Stimulated activated naive CD8-positive, alpha-beta T cell treated with anti-CD3 and anti-CD28 coated beads, Interleukin-15, Interleukin-2, amounts not matched to agents 100 ng/mL and 50 ng/mL, for 24 hours (primary cell): ENCODE results near the gene ODAD4.
A peak's percentile ranks its signal among the peaks of the same experiment; 100 is the strongest.

Experiments used
- H3K27ac Mint-ChIP-seq: one replicate; pipeline ENCODE4 v1.8.0; 2021; ENCODE audit warnings: mild to moderate bottlenecking, mixed read lengths
- H3K27me3 Mint-ChIP-seq: one replicate; pipeline ENCODE4 v1.8.0; 2021; ENCODE audit warnings: mixed read lengths
- H3K36me3 Mint-ChIP-seq: one replicate; pipeline ENCODE4 v1.8.0; 2021; ENCODE audit warnings: low read depth, mixed read lengths
- H3K4me1 Mint-ChIP-seq: one replicate; pipeline ENCODE4 v1.8.0; 2021; ENCODE audit warnings: low read depth, mixed read lengths
- H3K4me3 Mint-ChIP-seq: one replicate; pipeline ENCODE4 v1.8.0; 2021; ENCODE audit warnings: mild to moderate bottlenecking, mixed read lengths
- H3K9me3 Mint-ChIP-seq: one replicate; pipeline ENCODE4 v1.8.0; 2021; ENCODE audit warnings: mixed read lengths

Gene ODAD4

DNA sequence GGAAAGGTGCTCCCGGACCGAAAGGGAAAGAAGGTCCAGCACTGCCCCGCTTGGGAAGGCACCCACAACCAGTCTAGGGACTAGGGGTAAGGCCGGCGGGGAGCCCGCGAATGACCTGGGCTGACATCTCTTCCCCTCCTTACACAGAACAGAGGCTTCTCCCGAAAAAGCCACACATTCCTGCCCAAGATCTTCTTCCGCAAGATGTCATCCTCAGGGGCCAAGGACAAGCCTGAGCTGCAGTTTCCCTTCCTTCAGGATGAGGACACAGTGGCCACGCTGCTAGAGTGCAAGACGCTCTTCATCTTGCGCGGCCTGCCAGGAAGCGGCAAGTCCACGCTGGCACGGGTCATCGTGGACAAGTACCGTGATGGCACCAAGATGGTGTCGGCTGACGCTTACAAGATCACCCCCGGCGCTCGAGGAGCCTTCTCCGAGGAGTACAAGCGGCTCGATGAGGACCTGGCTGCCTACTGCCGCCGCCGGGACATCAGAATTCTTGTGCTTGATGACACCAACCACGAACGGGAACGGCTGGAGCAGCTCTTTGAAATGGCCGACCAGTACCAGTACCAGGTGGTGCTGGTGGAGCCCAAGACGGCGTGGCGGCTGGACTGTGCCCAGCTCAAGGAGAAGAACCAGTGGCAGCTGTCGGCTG is 37.6 kb downstream of the ODAD4 start:
- Mint-ChIP-seq H3K27ac (peak overlapping the region; percentile 85), H3K4me3 (peak overlapping the region; percentile 86), H3K36me3 (peaks cover 21% of the 10 kb centered on the region), H3K27me3 (no peaks in the 10 kb centered on the region), H3K4me1 (peaks cover 45% of the 10 kb centered on the region), H3K9me3 (no peaks in the 10 kb centered on the region)

DNA sequence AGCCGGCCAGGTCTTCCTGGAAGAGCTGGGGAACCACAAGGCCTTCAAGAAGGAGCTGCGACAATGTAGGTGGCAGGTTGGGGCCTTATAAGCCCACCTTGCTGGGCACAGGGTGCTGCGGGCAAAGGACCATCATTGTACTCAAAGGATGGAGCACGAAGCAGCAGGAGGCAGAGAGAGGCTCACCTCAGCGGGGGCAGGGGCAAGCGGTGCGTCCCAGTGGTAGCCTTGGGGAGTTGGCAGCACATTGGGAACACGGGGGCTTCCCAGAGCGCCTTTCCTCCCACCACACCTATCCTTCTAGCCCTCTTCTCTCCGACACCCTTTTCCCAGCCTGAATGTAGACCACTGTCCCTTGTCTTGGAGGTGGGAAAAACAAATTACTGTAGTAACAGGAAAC is 38.3 kb downstream of the ODAD4 start:
- no peaks in the 10 kb centered on the region for H3K9me3 Mint-ChIP-seq
- peaks cover 45% of the 10 kb centered on the region for H3K4me1 Mint-ChIP-seq
- H3K4me3 Mint-ChIP-seq = no peak overlapping the region
- peak overlapping the region; percentile 40 for H3K27ac Mint-ChIP-seq
- peaks cover 28% of the 10 kb centered on the region for H3K36me3 Mint-ChIP-seq
- no peaks in the 10 kb centered on the region for H3K27me3 Mint-ChIP-seq

DNA sequence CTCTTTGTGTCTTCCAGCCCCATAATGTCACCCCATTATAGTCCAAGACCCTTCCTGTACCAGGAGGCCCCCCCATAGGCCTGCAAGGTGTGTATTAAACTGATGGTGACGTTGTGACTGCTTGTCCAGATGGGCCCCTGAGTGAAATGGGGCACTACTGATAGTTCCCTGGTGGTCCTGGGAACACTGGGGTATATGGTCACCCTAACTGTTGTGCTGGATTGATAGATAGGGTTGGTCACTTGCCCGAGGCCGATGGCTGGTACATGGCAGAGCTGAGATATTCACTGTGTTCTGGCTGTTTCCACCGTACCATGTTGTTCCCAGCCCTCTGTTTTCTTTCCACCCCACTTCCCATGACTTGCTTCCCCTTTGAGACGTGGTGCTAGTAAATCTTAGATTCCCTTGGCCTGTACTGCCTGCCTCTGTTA is 40.5 kb downstream of the ODAD4 start:
- no peaks in the 10 kb centered on the region for H3K27me3 Mint-ChIP-seq
- peaks cover 36% of the 10 kb centered on the region for H3K36me3 Mint-ChIP-seq
- H3K4me3 Mint-ChIP-seq = no peak overlapping the region
- H3K9me3 Mint-ChIP-seq = no peaks in the 10 kb centered on the region
- peak overlapping the region; percentile 42 for H3K27ac Mint-ChIP-seq
- H3K4me1 Mint-ChIP-seq = peaks cover 33% of the 10 kb centered on the region

DNA sequence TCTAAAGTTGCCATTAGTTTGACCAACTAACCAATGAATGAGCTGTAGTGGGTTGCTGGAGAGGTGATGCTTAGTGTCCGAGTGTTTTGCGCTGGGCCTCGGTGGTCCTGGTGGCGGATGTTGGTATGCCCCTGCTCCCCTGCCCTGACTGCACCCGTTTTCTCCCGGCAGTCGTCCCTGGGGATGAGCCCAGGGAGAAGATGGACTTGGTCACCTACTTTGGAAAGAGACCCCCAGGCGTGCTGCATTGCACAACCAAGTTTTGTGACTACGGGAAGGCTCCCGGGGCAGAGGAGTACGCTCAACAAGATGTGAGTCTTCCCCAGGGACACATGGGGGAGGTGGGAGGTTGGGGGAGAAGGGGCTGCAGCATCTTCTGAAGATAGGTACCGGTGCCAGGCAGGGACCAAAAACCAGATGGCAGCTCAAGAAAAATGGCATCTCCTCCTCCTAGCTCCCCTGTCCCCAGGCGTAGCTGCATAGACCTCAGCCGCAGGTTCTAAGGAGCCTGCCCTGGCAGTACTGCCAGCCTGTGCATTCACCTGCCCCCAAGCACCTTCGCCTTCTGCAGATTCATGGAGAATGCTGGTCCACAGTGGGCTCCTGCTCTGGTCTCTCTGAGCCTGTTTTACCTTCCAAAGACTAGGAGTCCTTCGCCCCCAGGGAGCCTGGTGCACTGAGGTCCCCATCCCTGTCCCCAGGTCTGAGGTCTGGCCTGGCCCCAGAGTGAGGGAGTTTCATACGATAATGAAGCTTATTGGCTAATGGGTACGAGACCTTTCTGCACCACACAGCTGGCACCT is 41.5 kb downstream of the ODAD4 start:
- Mint-ChIP-seq H3K27me3 (no peaks in the 10 kb centered on the region), H3K9me3 (no peaks in the 10 kb centered on the region), H3K4me3 (no peak overlapping the region), H3K27ac (no peak overlapping the region), H3K36me3 (peaks cover 45% of the 10 kb centered on the region), H3K4me1 (peaks cover 29% of the 10 kb centered on the region)

DNA sequence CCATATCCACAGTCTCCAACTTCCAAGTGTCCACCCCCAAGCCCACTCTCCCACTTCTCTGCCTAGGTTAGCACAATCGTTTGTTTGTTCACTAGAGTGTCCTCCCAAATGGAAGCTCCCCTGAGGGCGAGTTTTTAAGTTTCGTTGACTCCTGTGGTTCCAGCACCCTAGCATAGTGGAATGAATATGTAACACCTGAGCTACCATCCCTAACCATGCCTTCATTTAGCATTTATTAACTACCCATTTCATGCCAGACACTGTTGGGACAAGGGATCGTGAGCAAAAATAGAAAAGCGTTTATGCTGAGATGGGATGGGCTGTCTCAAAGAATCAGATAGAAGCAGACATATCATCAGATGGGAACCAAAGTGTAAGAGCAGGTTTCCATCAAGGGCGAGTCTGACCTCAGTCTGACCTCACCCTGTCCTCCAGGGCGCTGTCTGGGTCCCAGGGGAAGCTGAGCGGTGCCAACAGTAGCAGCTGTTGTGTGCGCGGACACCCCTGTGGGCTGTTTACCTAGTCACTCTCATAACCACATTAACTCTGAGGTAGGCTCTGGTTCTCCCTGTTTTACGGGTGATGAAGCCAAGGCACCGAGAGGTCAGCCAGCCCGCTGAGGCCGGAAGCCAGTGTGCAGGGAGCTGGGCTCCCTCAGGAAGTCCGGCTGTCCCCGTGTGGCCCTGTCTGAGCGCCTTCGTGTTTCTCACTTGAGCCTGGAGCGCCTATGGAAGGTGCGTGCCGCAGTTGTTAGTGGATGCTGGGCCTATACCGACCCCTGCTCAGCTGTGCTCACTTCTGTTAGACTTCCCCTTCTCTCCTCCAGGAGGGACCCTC is 42.4 kb downstream of the ODAD4 start:
- Mint-ChIP-seq H3K27ac (no peak overlapping the region), H3K4me1 (peaks cover 27% of the 10 kb centered on the region), H3K36me3 (peaks cover 50% of the 10 kb centered on the region), H3K4me3 (no peak overlapping the region), H3K27me3 (no peaks in the 10 kb centered on the region), H3K9me3 (no peaks in the 10 kb centered on the region)

DNA sequence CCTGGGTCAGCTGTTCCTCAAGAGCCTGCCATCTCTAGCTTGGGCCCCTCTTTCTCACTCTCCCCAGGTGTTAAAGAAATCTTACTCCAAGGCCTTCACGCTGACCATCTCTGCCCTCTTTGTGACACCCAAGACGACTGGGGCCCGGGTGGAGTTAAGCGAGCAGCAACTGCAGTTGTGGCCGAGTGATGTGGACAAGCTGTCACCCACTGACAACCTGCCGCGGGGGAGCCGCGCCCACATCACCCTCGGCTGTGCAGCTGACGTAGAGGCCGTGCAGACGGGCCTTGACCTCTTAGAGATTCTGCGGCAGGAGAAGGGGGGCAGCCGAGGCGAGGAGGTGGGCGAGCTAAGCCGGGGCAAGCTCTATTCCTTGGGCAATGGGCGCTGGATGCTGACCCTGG is 43.0 kb downstream of the ODAD4 start:
- peaks cover 54% of the 10 kb centered on the region for H3K36me3 Mint-ChIP-seq
- no peaks in the 10 kb centered on the region for H3K9me3 Mint-ChIP-seq
- no peak overlapping the region for H3K4me3 Mint-ChIP-seq
- peaks cover 21% of the 10 kb centered on the region for H3K4me1 Mint-ChIP-seq
- H3K27me3 Mint-ChIP-seq = no peaks in the 10 kb centered on the region
- no peak overlapping the region for H3K27ac Mint-ChIP-seq

DNA sequence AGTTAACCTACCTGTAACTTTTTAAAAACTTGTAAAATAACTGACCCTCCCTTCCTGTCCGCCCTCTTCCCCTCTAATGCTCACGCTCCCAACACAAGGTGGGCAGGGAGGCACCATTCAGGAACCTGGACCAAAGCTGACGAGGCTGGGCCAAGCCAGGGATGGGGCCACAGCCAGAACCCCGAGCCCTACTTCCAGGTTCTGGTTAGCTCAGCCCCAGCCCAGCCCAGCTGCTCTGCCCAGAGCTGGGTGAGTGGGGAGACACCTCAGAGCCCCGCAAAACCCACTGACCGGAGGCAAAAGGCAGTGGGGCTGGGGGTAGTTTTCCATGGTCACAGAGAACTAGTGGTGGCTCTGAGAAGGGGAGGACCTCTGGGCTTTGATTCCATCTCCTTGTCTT is 43.6 kb downstream of the ODAD4 start:
- peaks cover 16% of the 10 kb centered on the region for H3K4me1 Mint-ChIP-seq
- H3K4me3 Mint-ChIP-seq = no peak overlapping the region
- H3K27ac Mint-ChIP-seq = no peak overlapping the region
- peaks cover 53% of the 10 kb centered on the region for H3K36me3 Mint-ChIP-seq
- no peaks in the 10 kb centered on the region for H3K9me3 Mint-ChIP-seq
- H3K27me3 Mint-ChIP-seq = no peaks in the 10 kb centered on the region

DNA sequence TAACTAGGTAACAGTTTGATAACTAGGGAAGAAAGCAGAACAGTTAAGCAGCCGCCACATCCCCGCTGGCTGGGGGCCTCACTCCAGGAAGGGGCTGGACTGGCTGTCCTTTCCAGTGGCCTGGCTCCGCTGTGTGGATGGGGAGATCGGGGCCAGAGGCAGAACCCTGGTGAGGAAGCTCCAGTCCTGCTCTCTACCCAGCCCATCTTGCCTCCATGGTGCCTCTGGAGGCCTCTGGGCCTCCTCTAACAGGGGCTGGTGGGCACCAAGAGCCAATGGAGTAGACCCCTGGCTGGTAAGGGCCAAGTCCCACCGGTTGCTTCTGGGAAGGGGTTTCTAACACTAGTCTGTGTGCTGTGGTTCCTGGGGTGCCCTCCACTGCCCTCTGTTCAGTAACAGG is 44.2 kb downstream of the ODAD4 start:
- H3K4me3 Mint-ChIP-seq = no peak overlapping the region
- H3K36me3 Mint-ChIP-seq = peaks cover 48% of the 10 kb centered on the region
- H3K27ac Mint-ChIP-seq = no peak overlapping the region
- no peaks in the 10 kb centered on the region for H3K27me3 Mint-ChIP-seq
- peaks cover 9% of the 10 kb centered on the region for H3K4me1 Mint-ChIP-seq
- no peaks in the 10 kb centered on the region for H3K9me3 Mint-ChIP-seq

DNA sequence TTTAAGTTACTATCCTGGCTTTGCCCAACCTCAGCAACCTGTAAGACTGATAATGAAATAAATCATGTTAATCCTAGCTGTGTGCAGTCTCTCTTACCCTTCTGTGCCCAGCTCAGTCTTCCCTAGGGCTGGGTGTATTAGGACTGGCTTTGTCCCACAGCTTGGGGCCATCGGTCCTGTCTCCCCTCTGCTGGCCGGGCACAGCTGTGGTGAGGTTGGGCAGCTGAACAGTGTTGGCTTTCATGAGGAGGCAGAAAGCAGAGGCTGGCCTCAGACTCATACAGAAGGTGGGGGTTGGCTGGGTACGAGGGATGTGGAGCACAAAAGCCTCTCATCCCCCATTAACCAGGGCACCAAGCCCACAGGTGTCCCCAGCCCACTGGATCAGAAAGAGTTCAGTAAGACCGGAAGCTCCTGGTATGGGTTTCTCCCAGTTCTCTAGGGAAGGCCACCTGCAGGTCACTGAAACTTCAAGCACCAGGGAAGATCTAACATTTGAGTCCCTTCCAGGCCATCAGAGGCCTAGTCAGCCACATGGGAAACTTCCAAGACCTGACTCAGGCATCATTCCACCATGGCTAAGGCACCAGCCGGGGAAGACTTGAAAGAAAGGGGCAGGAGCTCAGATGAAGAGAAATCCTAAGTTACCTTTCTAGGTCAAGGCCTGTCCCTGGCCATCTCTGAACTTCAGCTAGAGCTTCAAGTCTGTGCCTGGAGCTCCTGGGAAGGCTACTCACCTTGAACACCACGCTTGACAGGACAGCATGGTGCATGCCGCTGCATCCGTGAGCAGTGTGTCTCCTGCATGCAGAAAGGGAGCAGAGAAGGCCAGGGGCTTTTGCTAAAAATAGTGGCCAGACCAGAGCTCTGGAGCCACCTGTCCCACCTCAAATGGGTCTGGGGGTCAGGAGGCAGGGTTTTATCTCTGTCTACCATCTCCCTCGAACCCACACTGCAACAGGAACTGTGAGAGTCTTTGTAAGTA is 45.0 kb downstream of the ODAD4 start:
- Mint-ChIP-seq H3K9me3 (no peaks in the 10 kb centered on the region), H3K4me1 (peaks cover 6% of the 10 kb centered on the region), H3K36me3 (peaks cover 50% of the 10 kb centered on the region), H3K27me3 (no peaks in the 10 kb centered on the region), H3K27ac (peak overlapping the region; percentile 48), H3K4me3 (no peak overlapping the region)

DNA sequence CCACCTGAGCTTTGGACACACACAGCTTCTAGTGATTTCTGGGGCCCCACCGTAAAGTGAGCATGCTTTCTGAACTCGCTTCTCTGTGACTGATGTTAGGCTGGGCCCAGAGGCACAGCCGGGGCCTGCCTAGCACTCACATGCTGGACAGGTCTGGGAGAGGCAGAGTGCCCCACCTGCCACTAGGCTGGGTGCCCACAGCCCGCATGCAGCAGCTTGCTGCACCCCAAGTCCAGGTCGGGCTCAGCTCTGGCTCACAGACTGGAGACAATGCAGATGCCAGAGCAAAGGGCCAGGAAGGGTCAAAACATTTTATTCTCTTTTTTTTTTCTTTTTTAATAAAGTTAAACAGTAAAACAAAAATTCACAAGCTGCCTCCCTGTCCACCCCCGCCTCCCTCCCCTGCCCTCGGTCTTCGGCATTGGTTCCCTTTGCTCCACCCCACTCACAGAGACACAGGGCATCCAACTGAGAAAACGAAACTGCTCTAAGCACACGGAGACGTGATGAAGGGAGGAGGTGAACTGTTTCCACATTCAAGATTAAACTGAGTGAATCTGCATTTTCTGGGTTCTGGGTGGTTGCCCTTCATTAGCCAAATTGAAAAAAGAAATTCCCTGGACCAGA is 45.8 kb downstream of the ODAD4 start:
- H3K4me3 Mint-ChIP-seq = no peak overlapping the region
- peaks cover under 1% of the 10 kb centered on the region for H3K4me1 Mint-ChIP-seq
- H3K27ac Mint-ChIP-seq = peak overlapping the region; percentile 12
- no peaks in the 10 kb centered on the region for H3K27me3 Mint-ChIP-seq
- peaks cover 56% of the 10 kb centered on the region for H3K36me3 Mint-ChIP-seq
- no peaks in the 10 kb centered on the region for H3K9me3 Mint-ChIP-seq

DNA sequence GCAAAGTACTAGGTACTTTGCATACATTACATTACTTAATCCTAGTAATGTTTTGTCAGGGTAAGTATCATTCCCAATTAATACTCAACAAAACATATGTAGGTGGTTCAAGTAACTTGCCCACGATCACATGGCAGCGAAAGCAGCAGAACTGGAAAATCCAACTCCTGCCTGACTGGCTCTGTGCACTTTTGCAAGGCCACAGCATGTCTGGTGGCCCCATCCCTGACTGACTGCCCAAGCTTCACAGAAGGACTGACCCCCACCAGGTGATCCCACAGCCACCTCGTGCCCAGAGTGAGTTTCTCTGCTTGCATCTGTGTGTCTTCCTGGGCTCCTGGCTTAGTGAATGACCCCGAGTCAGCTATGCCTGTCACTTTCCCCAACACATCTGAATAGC is 47.6 kb downstream of the ODAD4 start:
- no peak overlapping the region for H3K27ac Mint-ChIP-seq
- H3K27me3 Mint-ChIP-seq = no peaks in the 10 kb centered on the region
- H3K4me3 Mint-ChIP-seq = no peak overlapping the region
- no peaks in the 10 kb centered on the region for H3K4me1 Mint-ChIP-seq
- peaks cover 63% of the 10 kb centered on the region for H3K36me3 Mint-ChIP-seq
- no peaks in the 10 kb centered on the region for H3K9me3 Mint-ChIP-seq

DNA sequence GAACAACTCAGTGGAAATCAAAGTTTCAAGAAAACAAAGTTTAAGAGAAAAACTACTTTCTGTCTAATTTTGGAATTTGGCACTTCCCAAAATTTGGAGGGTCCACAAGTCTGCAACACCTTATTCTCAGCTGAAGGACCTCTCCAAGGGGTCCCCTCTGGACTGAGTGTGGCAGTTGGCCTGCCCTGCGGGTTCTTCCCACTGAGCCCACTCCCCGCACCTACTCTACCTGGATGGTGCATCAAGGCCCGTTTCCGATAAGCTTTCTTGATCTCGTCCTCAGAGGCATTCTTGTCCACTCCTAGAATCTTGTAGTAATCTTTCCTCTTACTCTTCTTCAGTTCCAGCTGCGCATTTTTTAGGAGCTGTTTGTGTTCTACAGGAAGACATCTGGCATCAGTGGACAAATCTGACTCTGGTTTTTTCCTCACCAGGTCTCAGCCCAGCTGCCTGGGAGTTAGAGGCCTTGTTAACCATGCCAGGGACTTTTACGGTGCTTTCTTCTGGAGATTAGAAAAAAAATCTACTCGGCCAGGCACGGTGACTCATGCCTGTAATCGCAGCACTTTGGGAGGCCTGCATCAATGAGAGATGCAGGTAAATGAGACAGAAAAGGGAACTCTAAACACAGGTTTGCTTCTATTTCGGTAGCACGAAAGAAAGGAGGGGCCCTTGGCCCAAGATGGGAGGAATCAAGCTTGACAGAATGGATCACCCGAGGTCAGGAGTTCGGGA is 51.8 kb downstream of the ODAD4 start:
- H3K27ac Mint-ChIP-seq = no peak overlapping the region
- no peak overlapping the region for H3K4me3 Mint-ChIP-seq
- H3K27me3 Mint-ChIP-seq = no peaks in the 10 kb centered on the region
- H3K4me1 Mint-ChIP-seq = peaks cover 4% of the 10 kb centered on the region
- H3K36me3 Mint-ChIP-seq = peaks cover 70% of the 10 kb centered on the region
- H3K9me3 Mint-ChIP-seq = no peaks in the 10 kb centered on the region

DNA sequence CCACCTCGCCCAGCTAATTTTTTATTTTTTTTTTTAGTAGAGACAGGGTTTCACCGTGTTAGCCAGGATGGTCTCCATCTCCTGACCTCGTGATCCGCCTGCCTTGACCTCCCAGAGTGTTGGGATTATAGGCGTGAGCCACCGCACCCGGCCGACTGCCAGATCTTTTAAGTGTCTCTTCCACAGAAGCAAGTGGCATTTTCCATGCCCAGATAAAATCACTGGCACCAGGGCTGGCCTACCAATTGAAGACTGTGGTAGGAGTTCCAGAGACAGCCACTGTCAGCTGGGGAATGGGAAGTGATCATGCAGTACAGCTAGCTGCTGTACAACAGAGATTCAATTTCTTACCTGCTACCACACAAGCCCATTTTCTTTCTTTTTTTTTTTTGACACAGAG is 54.0 kb downstream of the ODAD4 start:
- H3K9me3 Mint-ChIP-seq = no peaks in the 10 kb centered on the region
- peaks cover 18% of the 10 kb centered on the region for H3K4me1 Mint-ChIP-seq
- H3K27me3 Mint-ChIP-seq = no peaks in the 10 kb centered on the region
- H3K36me3 Mint-ChIP-seq = peaks cover 83% of the 10 kb centered on the region
- no peak overlapping the region for H3K4me3 Mint-ChIP-seq
- no peak overlapping the region for H3K27ac Mint-ChIP-seq
